K562 (cell line): Measurements from ENCODE around the gene NUDT14. TPM values are rescaled to one million over a fixed set of nuclear protein-coding genes. Genes with fewer than 3 reads are reported as not detected.

Source experiments
- ATF4 ChIP-seq: fragments of 450-650 bp; formaldehyde crosslinking; IDR thresholded peaks from 2 replicates; pipeline ENCODE4 v1.4.0; 2022; ENCODE audit warnings: mild to moderate bottlenecking, moderate library complexity
- BCOR ChIP-seq: fragments of 450-650 bp; IDR thresholded peaks from 2 replicates; pipeline ENCODE4 v1.6.1; 2016
- BHLHE40 ChIP-seq: IDR thresholded peaks from 2 replicates; pipeline ENCODE4 v1.6.1; 2011; ENCODE audit warnings: low read length, improper control_type of control experiment
- CBFA2T3 ChIP-seq: fragments of 450-650 bp; IDR thresholded peaks from 2 replicates; pipeline ENCODE4 v1.6.1; 2017
- CREB1 ChIP-seq, 2 experiments: sonication (generic) in 1 of 2; formaldehyde crosslinking in 1 of 2; IDR thresholded peaks; 2 replicates each; pipeline versions ENCODE4 v1.6.1 to v1.8.0; 2012 to 2022; ENCODE audit warnings: inconsistent platforms in 1 of 2, mild to moderate bottlenecking in 1 of 2, missing genetic modification reagents in 1 of 2, moderate library complexity in 1 of 2
- CREBBP ChIP-seq: IDR thresholded peaks from one replicate; pipeline ENCODE4 v1.6.1; 2012; ENCODE audit warnings: low read depth, mild to moderate bottlenecking, control low read depth, inconsistent platforms, low read length
- ESRRB ChIP-seq: fragments of 250-450 bp; sonication (Bioruptor Pico); IDR thresholded peaks from 2 replicates; pipeline ENCODE4 v1.5.0; 2020; ENCODE audit warnings: mild to moderate bottlenecking, moderate library complexity, borderline replicate concordance
- HCFC1 ChIP-seq: IDR thresholded peaks from 2 replicates; pipeline ENCODE4 v1.6.1; 2012; ENCODE audit warnings: low read depth, low read length, improper control_type of control experiment
- MNT ChIP-seq, 2 experiments: fragments of 450-650 bp; conservative IDR thresholded peaks; 2 replicates each; pipeline ENCODE4 v1.6.1; 2017; ENCODE audit warnings: mild to moderate bottlenecking in 2 of 2, moderate library complexity in 2 of 2
- NFYB ChIP-seq: IDR thresholded peaks from 2 replicates; pipeline ENCODE4 v1.6.1; 2011; ENCODE audit warnings: mild to moderate bottlenecking, moderate library complexity; ENCODE audit not compliant: insufficient read length; ENCODE audit errors: extremely low read depth
- PHF20 ChIP-seq: fragments of 450-650 bp; IDR thresholded peaks from 2 replicates; pipeline ENCODE4 v1.6.1; 2018; ENCODE audit not compliant: partially characterized antibody
- PHF8 ChIP-seq: fragments of 200-600 bp; sonication (generic); IDR thresholded peaks from 2 replicates; pipeline ENCODE4 v1.6.1; 2012; ENCODE audit warnings: mixed run types, mild to moderate bottlenecking, inconsistent platforms, low read length, moderate library complexity, borderline replicate concordance
- RCOR1 ChIP-seq, 2 experiments: IDR thresholded peaks; 2 replicates each; pipeline ENCODE4 v1.6.1; 2012; ENCODE audit warnings: low read depth in 2 of 2, low read length in 2 of 2, borderline replicate concordance in 1 of 2, improper control_type of control experiment in 1 of 2
- SOX6 ChIP-seq: fragments of 450-650 bp; IDR thresholded peaks from 2 replicates; pipeline ENCODE4 v1.6.1; 2014; ENCODE audit warnings: mild to moderate bottlenecking
- TAL1 ChIP-seq: fragments of 450-650 bp; IDR thresholded peaks from 2 replicates; pipeline ENCODE4 v1.6.1; 2016; ENCODE audit warnings: mild to moderate bottlenecking
- ZFP1 ChIP-seq: fragments of 450-650 bp; formaldehyde crosslinking; IDR thresholded peaks from 2 replicates; pipeline ENCODE4 v1.4.0; 2020; ENCODE audit warnings: mild to moderate bottlenecking, mixed read lengths
- ZNF24 ChIP-seq: fragments of 450-650 bp; IDR thresholded peaks from 2 replicates; pipeline ENCODE4 v1.6.1; 2016
- ZNF282 ChIP-seq: sonication (generic); formaldehyde crosslinking; IDR thresholded peaks from 2 replicates; pipeline ENCODE4 v1.8.1; 2023; ENCODE audit warnings: missing genetic modification reagents
- ZNF436 ChIP-seq: fragments of 250-450, 450-650 bp; sonication (Bioruptor Pico); formaldehyde crosslinking; IDR thresholded peaks from 2 replicates; pipeline ENCODE4 v1.7.0; 2020; ENCODE audit warnings: mild to moderate bottlenecking
- polyA plus RNA-seq, 8 experiments: library from polyadenylated mRNA; depleted of rRNA in 4 of 8; stranded (reverse) in 5 of 8; unstranded in 3 of 8; fragments of >200 nt; fragmentation: Nextera tagmentation in 2 of 8; fragmentation: Illumina TruSeq in 1 of 8; extraction: Ambion mirVana in 2 of 8; extraction: Trizol in 1 of 8; gene quantifications; 2 replicates each; pipeline versions ENCODE4 v1.2.1 to v1.2.3, GENCODE V29; 2011 to 2014; ENCODE audit warnings: inconsistent platforms in 1 of 8, missing spikeins in 1 of 8
- total RNA-seq, 7 experiments: library from RNA; depleted of rRNA in 6 of 7; stranded (reverse); fragments of >200 nt in 6 of 7; fragmentation: Illumina TruSeq in 2 of 7; extraction: Trizol in 2 of 7; gene quantifications; 2 replicates each; pipeline versions ENCODE4 v1.2.1 to v1.2.3, GENCODE V29; 2011 to 2021; ENCODE audit warnings: low replicate concordance in 1 of 7
- TF ChIP-seq, protein P1 (sequence below): sonication (generic); formaldehyde crosslinking; IDR thresholded peaks from 2 replicates; pipeline ENCODE4 v1.8.0; 2022; ENCODE audit warnings: missing genetic modification reagents, mild to moderate bottlenecking, moderate library complexity, borderline replicate concordance
- TF ChIP-seq, protein P2 (sequence below): fragments of 450-650 bp; formaldehyde crosslinking; IDR thresholded peaks from 2 replicates; pipeline ENCODE4 v1.4.0; 2022; ENCODE audit warnings: missing genetic modification characterization

The NUDT14 gene
- total and polyA plus RNA-seq, 9 of the 15 experiments (the other 6 are each of a cell fraction or from before 2014, with no cell fraction given), result 0.14 to 16.3 (median 8.2) TPM

DNA sequence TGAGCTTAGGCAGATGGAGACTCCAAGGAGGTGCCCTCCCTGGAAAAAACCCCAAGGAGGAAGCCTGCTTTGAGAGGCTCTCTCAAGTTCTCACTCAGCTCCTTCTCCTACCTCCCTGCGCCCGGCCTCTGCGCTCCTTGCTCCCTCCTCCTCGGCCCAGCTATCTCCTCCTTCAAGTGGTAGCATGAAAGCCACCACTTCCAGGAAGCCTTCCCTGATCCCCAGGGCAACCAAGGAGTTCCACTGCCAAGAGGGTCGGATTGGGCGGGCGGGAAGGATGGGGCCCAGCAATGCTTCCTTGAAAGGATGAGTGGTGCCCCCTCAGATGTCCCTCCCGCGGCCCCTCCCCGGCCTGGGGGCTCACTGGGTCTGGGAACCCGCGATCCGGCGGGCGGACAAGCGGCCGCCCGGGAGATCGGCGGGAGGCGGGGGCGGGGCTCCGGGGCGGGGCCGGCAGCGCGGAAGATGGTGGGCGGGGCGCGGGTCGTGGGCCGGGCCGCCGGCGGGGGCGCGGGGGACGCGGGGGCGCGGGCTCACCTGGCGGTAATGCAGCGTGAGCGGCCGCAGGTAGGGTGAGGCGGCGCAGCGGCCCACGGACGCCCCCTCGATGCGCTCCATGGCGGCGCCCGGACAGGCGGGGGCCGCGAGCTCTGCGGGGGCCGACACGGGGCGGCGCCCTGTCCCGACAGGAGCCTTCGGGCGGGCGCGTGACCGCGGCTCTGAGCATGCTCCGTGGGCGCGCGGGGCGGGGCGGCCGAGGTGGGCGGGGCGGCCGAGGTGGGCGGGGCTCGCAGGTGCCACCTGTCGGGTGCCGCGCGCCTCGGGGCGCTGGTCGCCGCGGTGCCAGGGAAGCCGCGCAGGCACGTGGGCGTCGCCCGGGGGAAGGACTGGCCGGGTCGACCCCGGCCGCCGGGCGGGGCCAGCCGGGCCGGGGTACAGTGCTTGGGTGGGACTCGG, at the start of gene NUDT14 (continued):
- TF ChIP-seq ATF4 (CRISPR knock-in tag), result no peak
- peak; percentile 32; the same call in 1 of the 2 replicates for TF ChIP-seq BHLHE40
- no peak for TF ChIP-seq CREB1 (IDR thresholded peaks at IDR 0.05)
- 0 out of 2 replicates have a peak, but pooled peaks have one; percentile 21 for TF ChIP-seq CREB1 (CRISPR knock-in tag; IDR thresholded peaks at IDR 0.05)
- no peak for TF ChIP-seq MNT (conservative IDR thresholded peaks at IDR 0.05)
- no peak for TF ChIP-seq ZNF282 (CRISPR knock-in tag)
- peak; percentile 51; the same call in 1 of the 2 replicates for TF ChIP-seq PHF8
- TF ChIP-seq CREBBP, result no peak
- TF ChIP-seq SOX6, result no peak
- TF ChIP-seq, protein P1, sequence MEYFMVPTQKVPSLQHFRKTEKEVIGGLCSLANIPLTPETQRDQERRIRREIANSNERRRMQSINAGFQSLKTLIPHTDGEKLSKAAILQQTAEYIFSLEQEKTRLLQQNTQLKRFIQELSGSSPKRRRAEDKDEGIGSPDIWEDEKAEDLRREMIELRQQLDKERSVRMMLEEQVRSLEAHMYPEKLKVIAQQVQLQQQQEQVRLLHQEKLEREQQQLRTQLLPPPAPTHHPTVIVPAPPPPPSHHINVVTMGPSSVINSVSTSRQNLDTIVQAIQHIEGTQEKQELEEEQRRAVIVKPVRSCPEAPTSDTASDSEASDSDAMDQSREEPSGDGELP, result no peak
- no peak for TF ChIP-seq TAL1
- TF ChIP-seq, protein P2, sequence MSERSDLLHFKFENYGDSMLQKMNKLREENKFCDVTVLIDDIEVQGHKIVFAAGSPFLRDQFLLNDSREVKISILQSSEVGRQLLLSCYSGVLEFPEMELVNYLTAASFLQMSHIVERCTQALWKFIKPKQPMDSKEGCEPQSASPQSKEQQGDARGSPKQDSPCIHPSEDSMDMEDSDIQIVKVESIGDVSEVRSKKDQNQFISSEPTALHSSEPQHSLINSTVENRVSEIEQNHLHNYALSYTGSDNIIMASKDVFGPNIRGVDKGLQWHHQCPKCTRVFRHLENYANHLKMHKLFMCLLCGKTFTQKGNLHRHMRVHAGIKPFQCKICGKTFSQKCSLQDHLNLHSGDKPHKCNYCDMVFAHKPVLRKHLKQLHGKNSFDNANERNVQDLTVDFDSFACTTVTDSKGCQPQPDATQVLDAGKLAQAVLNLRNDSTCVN, result no peak
- no peak for TF ChIP-seq CBFA2T3
- peak; percentile 23 for TF ChIP-seq PHF20
- no peak for TF ChIP-seq ZFP1 (CRISPR knock-in tag)
- peak; percentile 93 for TF ChIP-seq ZNF436
- TF ChIP-seq RCOR1 (IDR thresholded peaks at IDR 0.05; ENCODE audit: borderline replicate concordance in 1 of 2, low read depth in 2 of 2, low read length in 2 of 2), result peak in 1 of 2 experiments; percentile 69; a peak in 2 of 4 replicates
- peak; percentile 92 for TF ChIP-seq BCOR
- TF ChIP-seq ZNF24, result no peak
- TF ChIP-seq HCFC1, result no peak
- no peak for TF ChIP-seq NFYB
- no peak for TF ChIP-seq ESRRB
